Hepatocyte (in vitro differentiated cells): Measurements from ENCODE around the gene RASSF7. TPM values are rescaled to one million over a fixed set of nuclear protein-coding genes. Genes with fewer than 3 reads are reported as not detected.

Experiments
- DNase-seq: peaks from one replicate; pipeline ENCODE4 v3.0.0-alpha.2; 2016; ENCODE audit warnings: low spot score
- H2AFZ ChIP-seq: fragments of 200-600 bp; sonication (generic); 2 replicates; pipeline ENCODE4 v1.6.0; 2016; ENCODE audit warnings: antibody characterized with exemption, mild to moderate bottlenecking
- H3K27ac ChIP-seq: fragments of 200-600 bp; sonication (generic); 2 replicates; pipeline ENCODE4 v1.5.1; 2016; ENCODE audit warnings: mild to moderate bottlenecking
- H3K27me3 ChIP-seq: fragments of 200-600 bp; sonication (generic); 2 replicates; pipeline ENCODE4 v1.6.1; 2016
- H3K36me3 ChIP-seq: fragments of 200-600 bp; sonication (generic); replicated peaks from 2 replicates; pipeline ENCODE4 v1.5.1; 2016; ENCODE audit warnings: low read depth; ENCODE audit not compliant: insufficient read depth
- H3K4me1 ChIP-seq: fragments of 200-600 bp; sonication (generic); 2 replicates; pipeline ENCODE4 v1.5.1; 2016; ENCODE audit warnings: mild to moderate bottlenecking, moderate library complexity; ENCODE audit not compliant: insufficient read depth
- H3K4me2 ChIP-seq: fragments of 200-600 bp; sonication (generic); 2 replicates; pipeline ENCODE4 v1.6.0; 2016
- H3K4me3 ChIP-seq: fragments of 200-600 bp; sonication (generic); 2 replicates; pipeline ENCODE4 v1.5.1; 2016; ENCODE audit warnings: mild to moderate bottlenecking
- H3K79me2 ChIP-seq: fragments of 200-600 bp; sonication (generic); 2 replicates; pipeline ENCODE4 v1.6.0; 2017; ENCODE audit warnings: mild to moderate bottlenecking
- H3K9me2 ChIP-seq: fragments of 200-600 bp; sonication (generic); replicated peaks from 2 replicates; pipeline ENCODE4 v1.6.0; 2017; ENCODE audit warnings: mild to moderate bottlenecking; ENCODE audit not compliant: insufficient read depth
- H3K9me3 ChIP-seq: fragments of 200-600 bp; sonication (generic); 2 replicates; pipeline ENCODE4 v1.5.1; 2016; ENCODE audit warnings: low read depth, mild to moderate bottlenecking
- H4K20me1 ChIP-seq: fragments of 200-600 bp; sonication (generic); 2 replicates; pipeline ENCODE4 v1.6.0; 2016; ENCODE audit warnings: mild to moderate bottlenecking; ENCODE audit not compliant: insufficient read depth, poor library complexity, severe bottlenecking
- EZH2 ChIP-seq: fragments of 200-600 bp; sonication (generic); IDR thresholded peaks from 2 replicates; pipeline ENCODE4 v1.6.1; 2016; ENCODE audit warnings: antibody characterized with exemption, mild to moderate bottlenecking, borderline replicate concordance
- EZH2phosphoT487 ChIP-seq: fragments of 200-600 bp; sonication (generic); IDR thresholded peaks from one replicate; pipeline ENCODE4 v1.6.1; 2018; ENCODE audit warnings: antibody characterized with exemption, mild to moderate bottlenecking, low read depth, moderate library complexity; ENCODE audit not compliant: unreplicated experiment, severe bottlenecking
- WGBS: methylation state at CpG from one replicate; pipeline ENCODE4 v1.1.6; 2016; ENCODE audit warnings: low lambda C conversion rate; ENCODE audit errors: missing lambda C conversion rate; 5-methylcytosine and 5-hydroxymethylcytosine counted together
- polyA plus RNA-seq: library from polyadenylated mRNA; unstranded; fragments of >200 nt; fragmentation: Nextera tagmentation; extraction: Ambion mirVana; gene quantifications from 2 replicates; pipeline ENCODE4 v1.2.1, GENCODE V29; 2016
- total RNA-seq: library from RNA; depleted of rRNA; stranded (reverse); fragments of >200 nt; gene quantifications from 2 replicates; pipeline ENCODE4 v1.2.3, GENCODE V29; 2014
- TF ChIP-seq, protein P1 (sequence below): fragments of 200-600 bp; sonication (generic); IDR thresholded peaks from 2 replicates; pipeline ENCODE4 v1.5.1; 2016; ENCODE audit warnings: antibody characterized with exemption, mild to moderate bottlenecking; ENCODE audit not compliant: poor library complexity

RASSF7 gene
- total and polyA plus RNA-seq, 2 experiments from 2014 or later: 75.8 to 104 TPM

DNA sequence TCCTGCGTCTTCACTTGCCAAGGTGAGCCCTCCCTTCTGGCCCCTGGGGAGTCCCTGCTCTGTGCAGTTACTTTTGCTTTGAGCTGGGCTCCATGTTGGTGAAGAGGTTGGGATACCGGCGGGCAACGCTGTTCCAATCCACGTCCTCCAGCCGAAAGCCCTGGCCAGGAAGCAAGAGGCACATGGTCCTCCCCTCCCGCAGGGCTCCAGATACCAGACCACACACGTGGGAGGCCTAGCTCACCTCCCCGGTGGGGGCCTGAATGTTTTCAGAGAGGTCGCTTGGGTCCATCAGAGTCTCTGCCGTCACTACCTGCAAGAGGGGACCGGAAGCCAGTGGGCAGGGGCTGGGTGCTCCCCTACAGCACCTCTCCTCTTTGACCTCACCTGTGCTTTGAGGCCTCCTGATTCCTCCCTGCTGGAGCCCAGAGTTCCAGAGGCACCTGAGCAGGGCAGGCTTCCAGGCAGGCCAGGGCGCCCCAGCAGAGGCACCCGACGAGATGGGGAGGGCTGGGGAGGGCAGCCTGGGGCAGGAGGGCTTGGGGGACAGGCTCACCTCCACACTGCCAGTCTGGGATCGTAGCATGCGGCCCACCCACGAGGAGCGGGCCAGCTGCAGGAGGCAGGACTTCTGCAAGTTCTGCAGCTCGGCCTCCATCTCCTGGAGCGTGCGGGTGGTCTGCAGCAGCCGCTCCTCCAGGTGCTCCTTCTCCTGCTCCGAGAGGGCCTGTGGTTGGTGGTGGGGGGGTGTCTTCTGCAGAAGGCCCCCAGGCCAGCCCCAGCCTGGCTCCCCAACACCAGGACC, 3.2 kb upstream of the RASSF7 start:
- no peak overlapping the region for H3K4me3 ChIP-seq
- H3K27me3 ChIP-seq: peaks cover 34% of the 10 kb centered on the region
- H3K27ac ChIP-seq: no peak overlapping the region
- H3K4me1 ChIP-seq: peaks cover 32% of the 10 kb centered on the region
- H2AFZ ChIP-seq: no peak overlapping the region
- H3K9me3 ChIP-seq: no peaks in the 10 kb centered on the region
- H3K9me2 ChIP-seq: no peaks in the 10 kb centered on the region
- 85% methylated on average over 24 of the region's 24 CpGs for WGBS
- no peaks in the 10 kb centered on the region for H4K20me1 ChIP-seq
- no peaks in the 10 kb centered on the region for H3K36me3 ChIP-seq
- no peak for DNase-seq
- TF ChIP-seq EZH2phosphoT487: no peak
- no peak for TF ChIP-seq EZH2
- TF ChIP-seq, protein P1, sequence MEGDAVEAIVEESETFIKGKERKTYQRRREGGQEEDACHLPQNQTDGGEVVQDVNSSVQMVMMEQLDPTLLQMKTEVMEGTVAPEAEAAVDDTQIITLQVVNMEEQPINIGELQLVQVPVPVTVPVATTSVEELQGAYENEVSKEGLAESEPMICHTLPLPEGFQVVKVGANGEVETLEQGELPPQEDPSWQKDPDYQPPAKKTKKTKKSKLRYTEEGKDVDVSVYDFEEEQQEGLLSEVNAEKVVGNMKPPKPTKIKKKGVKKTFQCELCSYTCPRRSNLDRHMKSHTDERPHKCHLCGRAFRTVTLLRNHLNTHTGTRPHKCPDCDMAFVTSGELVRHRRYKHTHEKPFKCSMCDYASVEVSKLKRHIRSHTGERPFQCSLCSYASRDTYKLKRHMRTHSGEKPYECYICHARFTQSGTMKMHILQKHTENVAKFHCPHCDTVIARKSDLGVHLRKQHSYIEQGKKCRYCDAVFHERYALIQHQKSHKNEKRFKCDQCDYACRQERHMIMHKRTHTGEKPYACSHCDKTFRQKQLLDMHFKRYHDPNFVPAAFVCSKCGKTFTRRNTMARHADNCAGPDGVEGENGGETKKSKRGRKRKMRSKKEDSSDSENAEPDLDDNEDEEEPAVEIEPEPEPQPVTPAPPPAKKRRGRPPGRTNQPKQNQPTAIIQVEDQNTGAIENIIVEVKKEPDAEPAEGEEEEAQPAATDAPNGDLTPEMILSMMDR: no peak
- no peak overlapping the region for H3K4me2 ChIP-seq
- H3K79me2 ChIP-seq: peaks cover 10% of the 10 kb centered on the region

DNA sequence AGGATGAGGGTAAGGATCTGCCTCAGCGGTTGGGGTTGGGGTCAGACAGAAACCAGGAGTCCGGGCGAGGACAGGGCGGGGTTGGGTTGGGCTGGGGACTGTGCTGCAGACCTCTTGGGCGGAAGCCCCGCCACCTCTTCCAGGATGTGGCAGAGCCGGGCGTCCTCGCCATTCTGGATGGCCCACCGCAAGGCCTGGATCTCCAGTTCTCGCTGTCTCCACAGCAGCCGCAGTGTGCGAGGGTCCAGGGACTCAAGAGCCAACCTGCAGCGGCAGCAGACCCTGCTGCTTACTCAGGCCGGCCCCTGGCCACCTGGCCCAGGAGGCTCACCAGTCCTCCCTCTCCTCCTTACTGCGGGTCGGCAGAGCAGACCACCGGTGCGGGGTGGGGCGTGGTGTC, 2.3 kb upstream of the RASSF7 start:
- Histone ChIP-seq H2AFZ (no peak overlapping the region), H3K4me3 (no peak overlapping the region), H3K27ac (no peak overlapping the region), H3K36me3 (no peaks in the 10 kb centered on the region), H3K4me2 (no peak overlapping the region), H3K9me2 (no peaks in the 10 kb centered on the region), H3K9me3 (no peaks in the 10 kb centered on the region), H4K20me1 (no peaks in the 10 kb centered on the region), H3K79me2 (peaks cover 17% of the 10 kb centered on the region), H3K27me3 (peaks cover 34% of the 10 kb centered on the region), H3K4me1 (peaks cover 33% of the 10 kb centered on the region)
- WGBS: 92% methylated on average over 19 of the region's 20 CpGs
- no peak for DNase-seq
- TF ChIP-seq, protein P1: no peak
- TF ChIP-seq EZH2phosphoT487: no peak
- TF ChIP-seq EZH2: no peak

DNA sequence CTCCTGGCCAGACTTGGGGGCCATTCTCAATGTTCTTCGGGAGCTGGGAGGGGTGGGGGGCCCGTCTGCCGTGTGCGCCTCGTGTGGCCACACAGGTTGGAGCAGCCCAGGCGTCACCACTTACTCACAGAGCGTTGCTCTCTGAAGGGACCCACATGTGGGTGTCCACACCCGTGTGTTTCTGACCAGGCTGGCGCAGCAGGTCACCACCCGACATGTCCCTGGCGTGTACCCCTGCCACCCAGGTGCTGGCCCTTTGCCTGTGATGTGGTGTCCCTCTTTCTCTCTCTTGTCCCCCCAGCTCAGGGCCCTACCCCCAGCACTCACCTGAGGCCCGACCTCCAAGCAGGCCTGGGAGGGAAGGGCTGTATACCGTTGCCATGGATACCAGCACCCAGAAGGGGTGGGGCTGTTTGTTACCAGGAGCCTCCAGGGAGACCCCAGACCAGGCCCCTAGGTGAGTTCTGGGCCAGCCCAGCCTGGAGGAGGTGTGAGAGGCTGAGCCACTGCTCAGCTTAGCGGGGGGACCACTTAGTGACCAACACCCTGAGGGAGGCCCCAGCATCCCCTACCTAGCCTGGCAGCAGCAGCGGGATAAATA, 1.6 kb upstream of the RASSF7 start:
- Histone ChIP-seq H4K20me1 (no peaks in the 10 kb centered on the region), H3K4me3 (no peak overlapping the region), H3K27ac (no peak overlapping the region), H3K9me3 (no peaks in the 10 kb centered on the region), H2AFZ (no peak overlapping the region), H3K36me3 (no peaks in the 10 kb centered on the region), H3K4me2 (no peak overlapping the region), H3K4me1 (peaks cover 35% of the 10 kb centered on the region), H3K27me3 (peaks cover 31% of the 10 kb centered on the region), H3K9me2 (no peaks in the 10 kb centered on the region), H3K79me2 (peaks cover 17% of the 10 kb centered on the region)
- TF ChIP-seq, protein P1: no peak
- TF ChIP-seq EZH2 (no peak), EZH2phosphoT487 (no peak)
- DNase-seq: no peak
- WGBS: 84% methylated on average over 15 of the region's 15 CpGs
